ENCODE results near the gene JPT2.

DNA sequence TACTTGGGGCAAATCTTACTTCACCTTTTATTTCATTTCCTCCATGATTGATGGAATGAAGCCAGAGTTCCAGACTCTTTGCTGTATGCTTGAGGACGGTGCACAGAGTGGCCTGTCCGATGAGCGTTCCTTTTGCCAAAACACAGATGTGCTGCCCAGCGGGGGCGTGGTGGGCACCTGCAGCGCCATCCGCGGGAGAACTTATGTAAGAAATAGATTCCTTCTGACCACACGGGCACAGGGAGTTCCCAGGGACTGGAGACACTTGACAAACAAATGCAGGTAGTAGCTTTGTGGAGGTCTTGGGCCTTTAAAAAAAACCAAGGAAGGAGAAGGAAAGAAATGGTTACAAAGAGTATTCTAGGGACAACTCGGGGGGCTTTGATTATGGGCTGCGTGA, 35.3 kb upstream of the JPT2 start:
- TF ChIP-seq, protein P1, sequence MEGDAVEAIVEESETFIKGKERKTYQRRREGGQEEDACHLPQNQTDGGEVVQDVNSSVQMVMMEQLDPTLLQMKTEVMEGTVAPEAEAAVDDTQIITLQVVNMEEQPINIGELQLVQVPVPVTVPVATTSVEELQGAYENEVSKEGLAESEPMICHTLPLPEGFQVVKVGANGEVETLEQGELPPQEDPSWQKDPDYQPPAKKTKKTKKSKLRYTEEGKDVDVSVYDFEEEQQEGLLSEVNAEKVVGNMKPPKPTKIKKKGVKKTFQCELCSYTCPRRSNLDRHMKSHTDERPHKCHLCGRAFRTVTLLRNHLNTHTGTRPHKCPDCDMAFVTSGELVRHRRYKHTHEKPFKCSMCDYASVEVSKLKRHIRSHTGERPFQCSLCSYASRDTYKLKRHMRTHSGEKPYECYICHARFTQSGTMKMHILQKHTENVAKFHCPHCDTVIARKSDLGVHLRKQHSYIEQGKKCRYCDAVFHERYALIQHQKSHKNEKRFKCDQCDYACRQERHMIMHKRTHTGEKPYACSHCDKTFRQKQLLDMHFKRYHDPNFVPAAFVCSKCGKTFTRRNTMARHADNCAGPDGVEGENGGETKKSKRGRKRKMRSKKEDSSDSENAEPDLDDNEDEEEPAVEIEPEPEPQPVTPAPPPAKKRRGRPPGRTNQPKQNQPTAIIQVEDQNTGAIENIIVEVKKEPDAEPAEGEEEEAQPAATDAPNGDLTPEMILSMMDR (IDR thresholded peaks at IDR 0.05), result no peak
- no peak for TF ChIP-seq POLR2A (IDR thresholded peaks at IDR 0.05)

Measured in adrenal gland (tissue), 5 donors.